Keratinocyte (primary cell): ENCODE results near the gene MUC13. TPM values are rescaled to one million over a fixed set of nuclear protein-coding genes. Genes with fewer than 3 reads are reported as not detected.

Source experiments
- DNase-seq: peaks from one replicate; pipeline ENCODE4 v3.0.0-alpha.2; 2011; ENCODE audit warnings: low read depth, missing footprints, low spot score
- FAIRE-seq: peaks from 2 replicates; lab custom pipeline; 2011; peaks lifted over from hg19 to GRCh38; lab: Jason Lieb, UNC
- H2AFZ ChIP-seq: 2 replicates; pipeline ENCODE4 v1.6.0; 2012; ENCODE audit warnings: low read length, control low read depth, inconsistent platforms; ENCODE audit not compliant: control insufficient read depth
- H3K27ac ChIP-seq: 2 replicates; pipeline ENCODE4 v1.5.1; 2011; ENCODE audit warnings: low read length; ENCODE audit not compliant: control insufficient read depth, insufficient read depth
- H3K27me3 ChIP-seq: 3 replicates; pipeline ENCODE4 v1.6.0; 2011; ENCODE audit warnings: low read length; ENCODE audit not compliant: control insufficient read depth, insufficient read depth; ENCODE audit errors: extremely low read depth
- H3K36me3 ChIP-seq, 2 experiments: 2 replicates in 1 of 2; 3 replicates in 1 of 2; pipeline ENCODE4 v1.5.1; 2011; ENCODE audit warnings: low read length in 2 of 2, mild to moderate bottlenecking in 1 of 2; ENCODE audit not compliant: control insufficient read depth in 2 of 2, insufficient read depth in 2 of 2; ENCODE audit errors: extremely low read depth in 1 of 2
- H3K4me1 ChIP-seq: 3 replicates; pipeline ENCODE4 v1.5.1; 2011; ENCODE audit warnings: low read length; ENCODE audit not compliant: control insufficient read depth, insufficient read depth; ENCODE audit errors: extremely low read depth
- H3K4me2 ChIP-seq: 3 replicates; pipeline ENCODE4 v1.6.0; 2011; ENCODE audit warnings: low read depth, low read length; ENCODE audit not compliant: control insufficient read depth, insufficient read depth; ENCODE audit errors: extremely low read depth
- H3K4me3 ChIP-seq, 3 experiments: fragments of 200-600 bp in 1 of 3; sonication (generic) in 1 of 3; 2 replicates in 2 of 3; 3 replicates in 1 of 3; pipeline ENCODE4 v1.5.1; 2011 to 2016; ENCODE audit warnings: low read length in 3 of 3, mild to moderate bottlenecking in 3 of 3, control low read depth in 2 of 3, inconsistent platforms in 1 of 3, low read depth in 1 of 3, mixed read lengths in 1 of 3, mixed run types in 1 of 3, moderate library complexity in 1 of 3; ENCODE audit not compliant: control insufficient read depth in 2 of 3, insufficient read depth in 2 of 3; ENCODE audit errors: extremely low read depth in 1 of 3
- H3K79me2 ChIP-seq: 2 replicates; pipeline ENCODE4 v1.6.0; 2012; ENCODE audit warnings: low read length; ENCODE audit not compliant: control insufficient read depth, insufficient read depth
- H3K9ac ChIP-seq: 3 replicates; pipeline ENCODE4 v1.6.0; 2011; ENCODE audit warnings: low read length; ENCODE audit not compliant: control insufficient read depth, insufficient read depth; ENCODE audit errors: extremely low read depth
- H3K9me1 ChIP-seq: 3 replicates; pipeline ENCODE4 v1.6.0; 2011; ENCODE audit warnings: low read length; ENCODE audit not compliant: control insufficient read depth, insufficient read depth; ENCODE audit errors: extremely low read depth
- H3K9me3 ChIP-seq: 2 replicates; pipeline ENCODE4 v1.5.1; 2012; ENCODE audit warnings: low read depth, low read length; ENCODE audit not compliant: control insufficient read depth
- H4K20me1 ChIP-seq: 3 replicates; pipeline ENCODE4 v1.6.0; 2011; ENCODE audit warnings: low read length; ENCODE audit not compliant: control insufficient read depth, insufficient read depth; ENCODE audit errors: extremely low read depth
- CTCF ChIP-seq, 3 experiments: IDR thresholded peaks in 1 of 3; conservative IDR thresholded peaks in 1 of 3; optimal IDR thresholded peaks in 1 of 3; 2 replicates in 2 of 3; 3 replicates in 1 of 3; pipeline versions ENCODE3 to v1.5.1; 2011; ENCODE audit warnings: low read length in 3 of 3, mild to moderate bottlenecking in 3 of 3, moderate library complexity in 2 of 3, control low read depth in 1 of 3, inconsistent platforms in 1 of 3; ENCODE audit not compliant: insufficient read depth in 2 of 3; ENCODE audit errors: extremely low read depth in 1 of 3
- EZH2 ChIP-seq: IDR thresholded peaks from one replicate; pipeline ENCODE4 v1.6.1; 2012; ENCODE audit warnings: inconsistent platforms, mild to moderate bottlenecking, low read length, moderate library complexity
- dilution Hi-C: fragments of 300-500 bp; cut with MboI; formaldehyde crosslinking; loops from one replicate; pipeline ENCODE4 v1.7.0; 2020; ENCODE audit warnings: low sequenced_read_pairs; ENCODE audit not compliant: extremely low pct_ligation_motif_present
- polyA plus RNA-seq, 5 experiments: library from polyadenylated mRNA; depleted of rRNA in 3 of 5; stranded (reverse) in 3 of 5; stranded (forward) in 1 of 5; unstranded in 1 of 5; fragments of >200 nt; gene quantifications; 1 replicate in 1 of 5; 2 replicates in 3 of 5; 3 replicates in 1 of 5; pipeline versions ENCODE4 v1.2.1 to v1.2.3, GENCODE V29; 2011 to 2012; ENCODE audit warnings: missing spikeins in 2 of 5, low read depth in 1 of 5, low replicate concordance in 1 of 5

The MUC13 gene
- polyA plus RNA-seq, 1 donor (not counting 4 experiments of a cell fraction or from before 2014, with no cell fraction given): not detected

- Histone ChIP-seq H2AFZ (no peak overlapping the region), H3K9ac (no peak overlapping the region), H3K4me2 (no peak overlapping the region), H3K79me2 (peaks cover 32% of the 10 kb centered on the region), H3K9me3 (no peaks in the 10 kb centered on the region), H3K9me1 (no peaks in the 10 kb centered on the region), H4K20me1 (peaks cover 4% of the 10 kb centered on the region), H3K4me1 (peaks cover 34% of the 10 kb centered on the region), H3K27ac (no peak overlapping the region), H3K36me3 (peaks cover 3 to 13% of the 10 kb centered on the region in 2 experiments), H3K27me3 (no peaks in the 10 kb centered on the region), H3K4me3 (no peak overlapping the region)
- FAIRE-seq (no peak), DNase-seq (no peak)
- dilution Hi-C loops: no loop called here
- TF ChIP-seq CTCF (optimal IDR thresholded peaks at IDR 0.05 in 1 of 3, IDR thresholded peaks at IDR 0.05 in 1 of 3, conservative IDR thresholded peaks at IDR 0.05 in 1 of 3; ENCODE audit: extremely low read depth in 1 of 3, insufficient read depth in 2 of 3, low read length in 3 of 3) (no peak), EZH2 (no peak)
Measured at GRCh38 chr3:124862006-124862405, 72.5 kb downstream of the MUC13 start.

GRCh38 chr3:124861041-124861440 is 73.5 kb downstream of the MUC13 start:
- Histone ChIP-seq H3K4me2 (peak overlapping the region; percentile 56), H3K9me3 (no peaks in the 10 kb centered on the region), H3K36me3 (peaks cover 4 to 13% of the 10 kb centered on the region in 2 experiments), H3K4me1 (peaks cover 34% of the 10 kb centered on the region), H4K20me1 (peaks cover 4% of the 10 kb centered on the region), H2AFZ (no peak overlapping the region), H3K9me1 (no peaks in the 10 kb centered on the region), H3K9ac (no peak overlapping the region), H3K27ac (no peak overlapping the region), H3K27me3 (no peaks in the 10 kb centered on the region), H3K79me2 (peaks cover 33% of the 10 kb centered on the region), H3K4me3 (no peak overlapping the region)
- TF ChIP-seq EZH2 (no peak), CTCF (optimal IDR thresholded peaks at IDR 0.05 in 1 of 3, IDR thresholded peaks at IDR 0.05 in 1 of 3, conservative IDR thresholded peaks at IDR 0.05 in 1 of 3; ENCODE audit: extremely low read depth in 1 of 3, insufficient read depth in 2 of 3, low read length in 3 of 3) (no peak)
- FAIRE-seq (no peak), DNase-seq (no peak)
- dilution Hi-C loops: no loop called here
